HepG2 (cell line): ENCODE measurements around the gene SAE1. TPM values are rescaled to one million over a fixed set of nuclear protein-coding genes. Genes with fewer than 3 reads are reported as not detected.
A peak's percentile ranks its signal among the peaks of the same experiment; 100 is the strongest.

Experiments
- AKAP8 ChIP-seq: sonication (generic); formaldehyde crosslinking; IDR thresholded peaks from 2 replicates; pipeline ENCODE4 v1.5.1; 2020; ENCODE audit warnings: mild to moderate bottlenecking, missing genetic modification reagents
- BRCA1 ChIP-seq: sonication (generic); formaldehyde crosslinking; IDR thresholded peaks from 2 replicates; pipeline ENCODE4 v1.4.0; 2020; ENCODE audit warnings: missing genetic modification reagents
- EED ChIP-seq: sonication (generic); formaldehyde crosslinking; IDR thresholded peaks from 2 replicates; pipeline ENCODE4 v1.5.0; 2020; ENCODE audit warnings: mild to moderate bottlenecking, missing genetic modification reagents
- FOXK1 ChIP-seq: sonication (generic); formaldehyde crosslinking; IDR thresholded peaks from 2 replicates; pipeline ENCODE4 v1.4.0; 2020; ENCODE audit warnings: low read depth, missing genetic modification reagents, borderline replicate concordance
- JUN ChIP-seq: sonication (generic); formaldehyde crosslinking; IDR thresholded peaks from 2 replicates; pipeline ENCODE4 v1.4.0; 2020; ENCODE audit warnings: mild to moderate bottlenecking, missing genetic modification reagents
- PCBP2 ChIP-seq: fragments of 200-400 bp; formaldehyde crosslinking; optimal IDR thresholded peaks from 2 replicates; pipeline ENCODE3; 2018; ENCODE audit warnings: low read length, low read depth; ENCODE audit not compliant: poor library complexity, severe bottlenecking
- PHF8 ChIP-seq: sonication (generic); formaldehyde crosslinking; IDR thresholded peaks from 2 replicates; pipeline ENCODE4 v1.5.0; 2020; ENCODE audit warnings: missing genetic modification reagents
- PRDM10 ChIP-seq: sonication (generic); formaldehyde crosslinking; IDR thresholded peaks from 2 replicates; pipeline ENCODE4 v1.4.0; 2020; ENCODE audit warnings: low read depth, missing genetic modification reagents
- RBM39 ChIP-seq: fragments of 200-400 bp; formaldehyde crosslinking; IDR thresholded peaks from one replicate; pipeline ENCODE4 v1.6.1; 2018; ENCODE audit warnings: antibody characterized with exemption, mild to moderate bottlenecking, low read depth, low read length; ENCODE audit not compliant: poor library complexity, severe bottlenecking
- SMAD1 ChIP-seq: sonication (generic); formaldehyde crosslinking; IDR thresholded peaks from 2 replicates; pipeline ENCODE4 v1.4.0; 2020; ENCODE audit warnings: missing genetic modification reagents, low read depth, mild to moderate bottlenecking, borderline replicate concordance
- SYNCRIP ChIP-seq: fragments of 200-400 bp; formaldehyde crosslinking; IDR thresholded peaks from 2 replicates; pipeline ENCODE4 v1.6.1; 2018; ENCODE audit warnings: mild to moderate bottlenecking, low read depth, low read length; ENCODE audit not compliant: insufficient read depth
- TSC22D2 ChIP-seq: sonication (generic); formaldehyde crosslinking; IDR thresholded peaks from 2 replicates; pipeline ENCODE4 v1.5.1; 2020; ENCODE audit warnings: missing genetic modification reagents, mild to moderate bottlenecking, borderline replicate concordance
- UBTF ChIP-seq: sonication (generic); formaldehyde crosslinking; IDR thresholded peaks from 2 replicates; pipeline ENCODE4 v1.4.0; 2020; ENCODE audit warnings: mild to moderate bottlenecking, missing genetic modification reagents
- ZFX ChIP-seq: sonication (generic); formaldehyde crosslinking; IDR thresholded peaks from 2 replicates; pipeline ENCODE4 v1.4.0; 2020; ENCODE audit warnings: mild to moderate bottlenecking, low read depth, missing genetic modification reagents, moderate library complexity
- ZNF367 ChIP-seq: sonication (generic); formaldehyde crosslinking; IDR thresholded peaks from 2 replicates; pipeline ENCODE4 v1.4.0; 2020; ENCODE audit warnings: missing genetic modification reagents, borderline replicate concordance
- ZNF557 ChIP-seq: sonication (generic); formaldehyde crosslinking; IDR thresholded peaks from 2 replicates; pipeline ENCODE4 v1.4.0; 2020; ENCODE audit warnings: missing genetic modification reagents
- ZNF569 ChIP-seq: sonication (generic); formaldehyde crosslinking; IDR thresholded peaks from 2 replicates; pipeline ENCODE4 v1.5.0; 2020; ENCODE audit warnings: mild to moderate bottlenecking, missing genetic modification reagents, moderate library complexity, borderline replicate concordance
- ZNF605 ChIP-seq: sonication (generic); formaldehyde crosslinking; IDR thresholded peaks from 2 replicates; pipeline ENCODE4 v1.8.0; 2022; ENCODE audit warnings: mild to moderate bottlenecking, missing genetic modification reagents
- ZNF747 ChIP-seq: sonication (generic); formaldehyde crosslinking; IDR thresholded peaks from 2 replicates; pipeline ENCODE4 v1.8.1; 2023; ENCODE audit warnings: missing genetic modification reagents, mild to moderate bottlenecking, borderline replicate concordance
- ZSCAN30 ChIP-seq: sonication (generic); formaldehyde crosslinking; IDR thresholded peaks from 2 replicates; pipeline ENCODE4 v1.5.0; 2020; ENCODE audit warnings: mild to moderate bottlenecking, missing genetic modification reagents
- polyA plus RNA-seq, 8 experiments: library from polyadenylated mRNA; depleted of rRNA in 3 of 8; stranded (reverse) in 7 of 8; unstranded in 1 of 8; fragments of >200 nt; fragmentation: Illumina TruSeq in 4 of 8; extraction: Trizol in 4 of 8; gene quantifications; 2 replicates each; pipeline versions ENCODE4 v1.2.1 to v1.2.3, GENCODE V29; 2011 to 2016; ENCODE audit warnings: low read depth in 4 of 8, missing spikeins in 1 of 8, mixed read lengths in 1 of 8; ENCODE audit not compliant: insufficient read depth in 1 of 8
- total RNA-seq, 5 experiments: library from RNA; depleted of rRNA; stranded (reverse); fragments of >200 nt; fragmentation: Illumina TruSeq; extraction: Trizol; gene quantifications; 2 replicates each; pipeline ENCODE4 v1.2.3, GENCODE V29; 2016; ENCODE audit warnings: low read depth in 1 of 5

The SAE1 gene
- total and polyA plus RNA-seq, 2 of the 13 experiments (the other 11 are each of a cell fraction or from before 2014, with no cell fraction given) = 87.6 to 197 TPM

DNA sequence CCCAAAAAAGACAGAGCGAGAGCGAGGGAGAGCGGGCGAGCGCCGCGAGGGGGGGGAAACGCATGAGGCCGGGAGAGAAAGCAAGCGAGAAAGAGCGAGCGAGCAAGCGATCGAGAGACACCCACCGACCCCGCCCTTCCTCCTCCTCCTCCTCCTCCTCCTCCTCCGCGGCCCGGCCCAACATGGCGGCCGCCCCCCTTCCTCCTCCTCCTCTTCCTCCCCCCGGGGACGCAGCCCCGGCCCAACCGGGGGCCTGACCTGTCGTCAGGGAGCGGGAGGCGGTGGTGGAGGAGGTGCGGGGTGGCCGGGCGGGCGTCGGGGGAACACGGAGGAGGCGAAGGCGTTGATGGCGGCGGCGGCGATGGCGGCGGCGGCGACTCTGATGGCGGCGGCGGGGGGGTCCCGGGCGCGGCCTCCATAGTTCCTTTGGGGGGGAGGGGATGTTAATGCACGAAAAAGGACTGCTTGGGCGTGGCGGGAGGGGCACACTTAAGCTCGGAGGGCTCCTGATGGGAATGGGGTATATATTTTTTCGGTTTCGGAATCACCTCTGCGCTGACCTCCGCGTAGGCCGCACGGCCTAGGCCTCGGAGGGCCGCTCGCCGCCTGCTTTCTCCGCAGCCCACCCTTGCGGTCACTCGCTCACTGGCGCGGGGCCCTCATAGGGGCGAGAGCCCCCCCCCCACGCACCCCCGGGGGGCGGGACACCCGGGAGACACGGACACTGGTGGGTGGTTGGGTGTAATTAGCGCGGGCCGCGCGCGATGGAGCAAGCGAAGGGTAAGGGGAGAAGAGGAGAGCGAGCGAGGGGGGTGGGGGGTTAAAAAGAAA is 18.3 kb upstream of the SAE1 start (continued):
- TF ChIP-seq ZNF747 (CRISPR knock-in tag) (peak; percentile 56; the same call in 1 of the 2 replicates), PRDM10 (no peak), UBTF (CRISPR knock-in tag) (peak; percentile 45), AKAP8 (peak; percentile 19; the same call in 1 of the 2 replicates), ZFX (CRISPR knock-in tag) (peak; percentile 96), EED (CRISPR knock-in tag) (no peak), ZNF569 (CRISPR knock-in tag) (no peak), PCBP2 (no peak), JUN (CRISPR knock-in tag) (no peak), SMAD1 (no peak; the same call in 1 of the 2 replicates), FOXK1 (CRISPR knock-in tag) (no peak), TSC22D2 (CRISPR knock-in tag) (no peak), ZNF605 (CRISPR knock-in tag) (no peak; the same call in 1 of the 2 replicates), ZSCAN30 (CRISPR knock-in tag) (no peak; the same call in 1 of the 2 replicates), RBM39 (peak; percentile 88), ZNF367 (CRISPR knock-in tag) (no peak), BRCA1 (CRISPR knock-in tag) (no peak), PHF8 (CRISPR knock-in tag) (peak; percentile 78; the same call in 1 of the 2 replicates), SYNCRIP (no peak), ZNF557 (CRISPR knock-in tag) (no peak)
